T-helper 2 cell treated with Interferon-gamma antibody and Interleukin-4, amounts not matched to agents 100 ng/mL and 5 ng/mL, for 36 hours (primary cell): ENCODE measurements around the gene CCR5AS.
"Not testable (repeated sequence)": the region's sequence is repeated elsewhere in the genome, so short reads cannot be mapped to it uniquely, and the experiment has no call there.

ENCODE experiments used
- intact Hi-C: fragments of 100-400 bp; cut with micrococcal nuclease; formaldehyde crosslinking; loops from one replicate; pipeline ENCODE4 v1.15.1; 2023

Gene CCR5AS

DNA sequence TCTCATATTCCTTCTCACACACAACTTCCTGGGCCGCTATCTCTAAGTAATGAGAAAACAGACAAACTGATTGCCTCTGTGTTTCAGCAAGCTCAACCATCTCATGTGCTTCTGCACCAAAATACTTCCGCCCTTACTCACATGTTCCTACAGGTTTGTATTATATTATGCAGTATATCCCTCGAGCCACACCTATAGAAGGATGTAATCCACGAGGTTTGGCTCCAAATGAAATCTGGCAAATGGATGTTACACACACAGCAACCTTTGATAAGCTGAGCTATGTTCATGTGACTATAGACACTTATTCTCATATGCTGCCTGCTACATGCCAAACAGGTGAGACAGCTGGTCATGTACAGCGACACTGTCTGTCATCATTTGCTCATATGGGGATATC, 22.8 kb upstream of the CCR5AS start:
- intact Hi-C loops: no loop called here

- intact Hi-C loops: no loop called here
Measured at GRCh38 chr3:46429250-46429649, 22.4 kb upstream of the CCR5AS start.

GRCh38 chr3:46427916-46428833, 21.3 kb upstream of the CCR5AS start:
- intact Hi-C loops: no loop called here

DNA sequence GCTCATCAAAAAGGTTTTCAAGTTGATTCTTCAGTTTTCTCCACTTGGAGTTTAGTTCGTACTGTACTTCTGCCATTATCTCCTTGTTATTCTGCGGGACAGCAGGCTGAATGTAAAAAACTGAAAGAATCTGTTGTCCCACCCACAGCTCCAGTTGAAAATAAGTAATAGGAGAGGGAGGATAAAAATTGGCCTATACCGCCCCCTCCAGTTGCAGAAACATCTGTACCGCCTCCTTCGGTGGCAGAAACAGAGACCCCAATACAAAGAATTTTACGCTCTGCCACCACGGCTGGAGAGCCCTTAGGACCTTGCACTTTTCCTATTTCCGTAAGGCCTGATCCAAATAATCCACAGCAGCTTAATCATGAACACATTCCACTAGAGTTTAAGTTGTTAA, 20.5 kb upstream of the CCR5AS start:
- intact Hi-C loops: not testable (repeated sequence)

GRCh38 chr3:46426476-46426875, 19.6 kb upstream of the CCR5AS start:
- intact Hi-C loops: not testable (repeated sequence)

- intact Hi-C loops: no loop called here
Measured at GRCh38 chr3:46423588-46423987, 16.7 kb upstream of the CCR5AS start.

GRCh38 chr3:46422617-46423016, 15.8 kb upstream of the CCR5AS start:
- intact Hi-C loops: no loop called here

- intact Hi-C loops: no loop called here
Measured at GRCh38 chr3:46420931-46421330, 14.1 kb upstream of the CCR5AS start.

- intact Hi-C loops: no loop called here
Measured at GRCh38 chr3:46419816-46420215, 12.9 kb upstream of the CCR5AS start.

DNA sequence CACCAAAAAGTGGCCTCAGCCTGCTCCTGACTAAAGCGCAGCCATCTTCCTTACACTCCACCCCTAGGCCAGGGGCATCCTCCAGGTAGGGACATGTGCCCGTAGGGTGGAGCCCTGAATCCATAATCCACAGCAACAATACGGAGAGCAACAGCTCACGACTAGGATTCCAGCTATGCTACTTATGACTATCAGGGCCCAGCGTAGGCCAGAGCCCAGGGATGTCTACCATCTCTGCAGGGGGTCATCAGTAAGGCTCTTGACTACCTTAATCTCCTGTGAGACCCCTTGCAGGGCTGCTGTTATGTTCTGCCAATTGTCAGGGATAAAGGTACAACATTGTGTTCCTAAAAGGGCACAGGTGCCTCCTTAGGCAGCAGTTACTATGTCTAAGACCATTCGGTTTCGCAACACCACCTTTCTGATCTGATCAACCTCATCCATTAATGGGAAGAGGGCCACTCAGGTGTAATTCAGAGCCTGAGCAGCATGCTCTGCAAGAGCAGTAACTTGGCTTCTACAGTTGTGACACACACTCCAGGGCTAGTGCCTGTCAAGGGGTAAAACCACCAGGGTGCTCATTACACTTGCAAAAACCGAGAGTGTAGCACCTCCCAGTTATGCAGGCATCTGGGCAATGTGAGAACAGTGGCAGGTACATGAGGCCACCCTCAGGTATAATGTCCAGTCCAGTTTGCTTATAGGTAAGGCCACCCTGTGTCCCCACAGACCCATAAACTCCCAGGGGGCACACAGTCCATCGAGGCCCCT, 11.2 kb upstream of the CCR5AS start:
- intact Hi-C loops: no loop called here

DNA sequence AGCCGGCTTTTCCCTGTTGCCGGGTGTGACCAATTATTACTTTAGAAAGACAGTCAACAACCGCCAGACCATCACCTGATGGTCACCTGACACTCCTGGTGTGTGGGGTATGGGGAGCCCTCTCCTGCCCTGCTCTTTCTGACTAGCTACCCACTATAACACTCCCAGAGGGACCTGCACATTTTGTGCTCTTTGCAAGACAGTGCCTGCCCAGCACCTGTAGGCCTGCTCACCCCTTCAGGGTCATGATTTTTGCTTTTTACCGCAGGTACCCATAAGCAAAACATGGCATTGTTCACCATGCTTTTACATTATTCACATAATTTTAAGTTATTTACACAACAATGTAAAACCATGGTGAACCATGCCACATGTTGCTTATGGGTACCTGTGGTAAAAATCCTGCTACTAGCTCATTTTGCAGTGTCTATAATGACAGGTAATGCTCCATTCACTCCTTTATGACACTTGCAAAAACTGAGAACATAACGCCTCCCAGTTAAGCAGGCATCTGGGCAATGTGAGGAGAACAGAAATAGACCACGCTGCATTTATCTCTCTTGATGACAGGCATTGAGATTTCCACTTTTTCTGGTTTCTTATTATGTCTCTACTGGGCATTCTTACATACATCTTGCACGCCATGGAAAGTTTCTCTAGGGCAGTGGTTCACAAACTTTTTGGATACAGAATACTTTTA, 10.1 kb upstream of the CCR5AS start:
- intact Hi-C loops: no loop called here

- intact Hi-C loops: no loop called here
Measured at GRCh38 chr3:46416125-46416810, 9.4 kb upstream of the CCR5AS start.

GRCh38 chr3:46414739-46415138, 7.9 kb upstream of the CCR5AS start:
- intact Hi-C loops: no loop called here

DNA sequence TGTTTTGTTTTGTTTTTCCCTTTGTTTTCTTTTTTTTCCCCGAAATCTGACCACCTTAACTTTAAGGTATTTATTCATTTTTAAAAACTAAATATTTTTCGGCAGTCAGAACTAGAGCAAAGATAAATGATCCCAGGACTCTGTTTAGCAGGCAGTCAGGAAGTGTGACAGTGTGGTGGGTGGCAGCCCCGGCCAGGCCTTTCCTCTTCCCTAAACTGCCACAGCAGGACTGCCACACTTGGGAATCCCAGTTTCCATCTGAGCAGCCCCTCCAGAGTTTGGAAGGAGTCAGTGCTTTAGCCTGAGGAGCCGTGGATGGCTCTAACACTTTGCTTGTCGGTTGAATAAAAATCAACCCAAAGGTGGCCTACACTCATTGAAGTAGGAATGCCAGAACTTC, 7.1 kb upstream of the CCR5AS start:
- intact Hi-C loops: no loop called here

DNA sequence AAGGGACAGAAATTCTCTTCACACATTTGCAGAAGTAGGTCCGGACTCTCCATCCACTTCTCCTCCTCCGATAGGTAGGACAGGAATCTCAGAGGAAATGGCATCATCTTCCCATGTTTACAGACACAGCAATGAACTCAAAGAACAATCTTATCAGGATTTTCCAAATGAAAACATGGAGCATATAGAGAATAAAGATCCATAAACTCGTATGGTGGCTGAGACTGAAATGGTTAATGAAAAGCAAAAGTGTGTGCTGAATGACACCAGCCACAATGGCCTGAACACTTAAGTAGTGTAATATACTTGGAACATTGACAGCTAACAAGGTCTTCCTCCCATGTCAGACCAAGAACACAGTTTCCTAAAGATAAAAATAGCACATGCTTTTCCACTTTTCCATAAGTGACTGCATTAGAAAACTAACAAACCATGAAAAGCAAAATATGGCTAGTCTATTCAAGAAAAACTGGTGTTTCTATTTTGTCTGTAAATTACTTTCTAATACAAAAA, 6.0 kb upstream of the CCR5AS start:
- intact Hi-C loops: no loop called here

- intact Hi-C loops: no loop called here
Measured at GRCh38 chr3:46411271-46411670, 4.4 kb upstream of the CCR5AS start.

DNA sequence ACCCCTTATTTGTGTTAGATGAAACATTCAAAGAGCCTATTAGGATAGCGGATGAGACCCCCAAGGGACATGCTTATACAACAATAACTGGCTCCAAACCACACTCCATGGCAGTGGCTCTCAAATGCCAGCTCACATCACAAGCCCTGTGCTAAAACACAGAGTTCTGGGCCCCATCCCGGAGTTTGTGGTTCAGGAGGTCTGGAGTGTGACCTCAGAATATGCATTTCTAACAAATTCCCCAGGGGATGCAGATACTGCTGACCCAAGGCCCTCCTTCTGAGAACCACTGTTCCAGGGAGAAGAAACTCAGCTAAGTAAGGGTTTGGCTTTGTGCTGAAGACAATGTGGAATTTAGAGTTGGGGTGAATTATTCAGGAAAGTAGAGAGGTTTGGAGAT, 3.8 kb upstream of the CCR5AS start:
- intact Hi-C loops: no loop called here

- intact Hi-C loops: loop anchor here (5.0 kb wide), 1 partner anchor 32 kb away; no protein-coding TSS in a partner anchor
Measured at GRCh38 chr3:46409739-46410489, 3.0 kb upstream of the CCR5AS start.

DNA sequence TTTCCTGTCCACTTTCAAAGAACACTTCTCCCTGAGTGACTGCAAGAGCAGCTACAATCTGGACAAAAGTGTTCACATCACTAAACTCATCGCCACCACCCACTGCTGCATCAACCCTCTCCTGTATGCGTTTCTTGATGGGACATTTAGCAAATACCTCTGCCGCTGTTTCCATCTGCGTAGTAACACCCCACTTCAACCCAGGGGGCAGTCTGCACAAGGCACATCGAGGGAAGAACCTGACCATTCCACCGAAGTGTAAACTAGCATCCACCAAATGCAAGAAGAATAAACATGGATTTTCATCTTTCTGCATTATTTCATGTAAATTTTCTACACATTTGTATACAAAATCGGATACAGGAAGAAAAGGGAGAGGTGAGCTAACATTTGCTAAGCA, 2.0 kb upstream of the CCR5AS start:
- intact Hi-C loops: loop anchor here (5.0 kb wide), 1 partner anchor 33 kb away; no protein-coding TSS in a partner anchor

- intact Hi-C loops: loop anchor here (5.0 kb wide), 1 partner anchor 34 kb away; no protein-coding TSS in a partner anchor
Measured at GRCh38 chr3:46407970-46408369, 1.1 kb upstream of the CCR5AS start.
